GM19035 (cell line): Measurements from ENCODE around the gene GSK3B.

Experiments
- ATAC-seq: cut with Tn5 transposase; IDR thresholded peaks from one replicate; pipeline ENCODE4 v1.9.1; 2021; ENCODE audit not compliant: unreplicated experiment

GSK3B gene

DNA sequence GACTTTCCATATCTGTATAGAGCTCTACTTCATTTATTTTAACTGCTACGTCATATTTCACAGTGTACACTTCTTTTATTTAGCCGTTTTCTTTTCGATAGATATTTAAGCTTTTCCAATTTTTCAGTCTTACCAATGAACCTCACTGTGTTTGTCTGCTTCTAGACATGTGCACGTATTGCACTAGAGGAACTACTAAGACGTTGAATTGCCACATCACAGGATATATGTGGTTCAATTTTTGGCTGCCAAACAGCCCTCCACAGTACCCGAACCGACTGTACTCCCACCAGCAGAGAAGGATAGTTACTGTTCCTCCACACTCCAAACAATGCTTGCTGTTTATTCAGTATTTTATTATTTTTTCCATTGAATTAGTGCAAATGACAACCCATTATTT lies 310.4 kb downstream of the GSK3B start:
- no peak for ATAC-seq

DNA sequence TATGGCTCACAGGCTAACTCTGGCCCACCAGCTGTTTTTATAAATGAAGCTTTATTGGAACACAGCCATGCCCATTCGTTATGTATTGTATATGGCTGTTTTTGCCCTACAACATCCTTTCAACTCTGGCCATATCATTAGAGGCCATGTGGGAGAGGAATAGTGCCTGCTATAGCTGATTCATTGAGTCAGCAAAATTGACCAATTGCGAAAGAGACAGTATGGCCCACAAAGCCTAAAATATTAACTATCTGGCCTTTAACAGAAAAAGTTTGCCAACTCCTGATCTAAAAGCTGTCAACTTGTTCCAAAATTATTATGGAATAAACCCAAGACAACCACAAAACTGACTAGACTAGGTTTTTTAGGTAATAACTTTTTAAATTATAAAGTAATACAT lies 311.0 kb downstream of the GSK3B start:
- no peak for ATAC-seq

DNA sequence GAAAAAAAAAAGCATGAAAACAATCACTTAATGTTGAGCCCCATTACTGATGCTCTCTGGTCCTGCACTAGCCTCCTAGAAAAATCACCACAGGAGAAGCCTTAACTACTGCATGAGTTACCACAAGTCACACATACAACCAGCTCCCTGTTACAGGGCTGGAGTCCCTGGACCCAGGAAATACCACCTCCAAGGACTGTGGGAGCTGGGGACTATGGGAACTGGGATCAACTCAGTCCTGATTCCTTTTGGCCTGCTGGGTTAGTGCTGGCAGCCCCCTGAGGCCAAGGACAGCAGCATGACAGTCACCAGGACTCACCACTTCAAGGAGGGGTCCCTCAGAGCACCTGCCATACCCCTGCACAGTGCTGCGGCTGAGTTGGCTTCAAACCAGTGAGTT lies 311.8 kb downstream of the GSK3B start:
- no peak for ATAC-seq

DNA sequence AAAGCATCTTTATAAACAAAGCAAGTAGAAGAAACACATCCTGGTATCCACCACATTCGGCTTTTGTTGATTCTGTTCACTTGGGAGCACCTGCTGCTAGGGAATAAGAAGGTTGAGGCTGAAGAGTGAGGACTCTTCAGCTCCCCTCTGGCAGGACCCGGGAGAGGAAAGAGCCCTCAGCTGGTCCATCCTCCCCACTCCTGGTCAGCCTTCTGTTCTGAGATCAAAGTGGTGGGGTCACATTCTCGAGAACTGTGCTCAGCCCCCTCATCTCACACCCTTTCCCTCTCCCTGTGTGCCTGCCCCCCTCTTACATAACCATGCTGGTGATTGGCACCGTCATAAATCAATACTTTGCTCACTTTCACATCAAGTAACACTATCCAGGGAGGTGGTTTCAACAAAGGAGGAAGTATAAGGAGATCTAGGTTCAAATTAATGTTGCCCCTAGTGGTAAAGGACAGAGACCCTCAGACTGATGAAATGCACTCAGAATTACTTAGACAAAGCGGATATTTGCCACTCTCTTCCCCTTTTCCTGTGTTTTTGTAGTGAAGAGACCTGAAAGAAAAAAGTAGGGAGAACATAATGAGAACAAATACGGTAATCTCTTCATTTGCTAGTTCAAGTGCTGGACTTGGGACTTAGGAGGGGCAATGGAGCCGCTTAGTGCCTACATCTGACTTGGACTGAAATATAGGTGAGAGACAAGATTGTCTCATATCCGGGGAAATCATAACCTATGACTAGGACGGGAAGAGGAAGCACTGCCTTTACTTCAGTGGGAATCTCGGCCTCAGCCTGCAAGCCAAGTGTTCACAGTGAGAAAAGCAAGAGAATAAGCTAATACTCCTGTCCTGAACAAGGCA lies 312.7 kb downstream of the GSK3B start, which contains the start of gene NR1I2:
Gene NR1I2, plus strand, starts transcription at position 772 of the 869 bp plus-strand sequence.
- no peak for ATAC-seq

DNA sequence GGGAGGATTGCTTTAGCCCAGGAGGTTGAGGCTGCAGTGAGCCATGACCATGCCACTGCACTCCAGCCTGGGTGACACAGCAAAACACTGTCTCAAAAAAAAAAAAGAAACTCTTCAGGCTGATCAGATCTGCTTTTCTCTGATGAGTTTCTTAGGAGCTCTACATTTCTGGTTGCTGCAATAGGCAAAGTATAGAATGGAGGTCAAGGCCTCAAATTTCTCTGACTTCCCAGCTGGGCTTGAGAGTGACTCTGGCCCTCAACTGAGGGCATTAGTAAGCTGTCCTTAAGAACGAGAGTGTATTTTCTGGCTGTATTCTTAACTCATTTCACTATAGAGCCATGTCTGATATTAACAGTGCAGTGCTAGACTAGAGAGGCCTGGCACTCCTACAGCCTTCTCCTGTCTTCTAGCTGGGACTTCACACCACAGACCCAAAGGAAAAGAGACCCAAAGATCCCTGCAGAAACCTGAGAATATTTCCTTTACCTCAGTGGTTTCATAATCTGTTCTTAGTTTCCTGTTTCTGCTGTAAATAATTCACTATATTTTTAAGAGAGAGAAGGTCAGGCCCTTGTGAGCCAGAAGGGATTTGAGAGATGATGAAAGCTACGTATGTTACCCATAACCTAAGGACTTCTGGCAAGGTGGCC lies 314.4 kb downstream of the GSK3B start:
- no peak for ATAC-seq

DNA sequence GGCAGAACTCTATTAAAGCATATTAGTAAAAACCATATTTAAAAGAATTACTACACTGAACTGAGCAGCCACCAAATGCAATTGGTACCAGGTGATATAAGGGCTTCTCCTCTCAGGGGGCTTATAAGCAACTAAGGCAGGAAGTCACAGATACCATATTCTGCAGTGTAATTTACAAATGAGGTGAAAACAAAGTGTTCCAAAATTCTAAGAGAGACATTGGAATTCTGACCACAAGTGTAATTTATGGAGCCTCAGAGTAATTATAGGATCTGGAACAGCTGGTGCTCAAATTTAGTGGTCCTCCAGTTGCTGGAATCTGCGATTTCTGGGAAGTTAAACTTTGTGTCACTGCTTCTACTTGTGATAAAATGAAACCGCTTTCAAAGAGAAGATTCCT lies 315.4 kb downstream of the GSK3B start:
- ATAC-seq, result no peak

DNA sequence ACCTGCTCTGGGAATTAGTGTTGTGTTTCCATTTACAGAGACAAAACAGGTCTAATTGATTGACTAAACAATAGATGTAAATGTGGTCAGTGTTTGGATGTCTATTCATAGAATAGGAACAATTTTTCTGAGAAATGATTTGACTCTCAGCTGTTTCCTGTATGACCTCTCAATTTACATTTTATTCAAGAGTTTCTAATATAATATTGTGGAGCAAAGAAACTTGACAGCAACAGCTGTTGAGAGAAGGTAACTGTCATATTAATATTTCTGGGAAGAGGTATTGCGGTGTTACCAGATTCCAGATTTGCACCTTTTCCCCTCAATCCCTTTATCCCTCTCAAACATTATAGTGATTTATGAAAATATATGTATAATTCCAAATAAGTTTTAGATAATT lies 316.1 kb downstream of the GSK3B start:
- no peak for ATAC-seq

DNA sequence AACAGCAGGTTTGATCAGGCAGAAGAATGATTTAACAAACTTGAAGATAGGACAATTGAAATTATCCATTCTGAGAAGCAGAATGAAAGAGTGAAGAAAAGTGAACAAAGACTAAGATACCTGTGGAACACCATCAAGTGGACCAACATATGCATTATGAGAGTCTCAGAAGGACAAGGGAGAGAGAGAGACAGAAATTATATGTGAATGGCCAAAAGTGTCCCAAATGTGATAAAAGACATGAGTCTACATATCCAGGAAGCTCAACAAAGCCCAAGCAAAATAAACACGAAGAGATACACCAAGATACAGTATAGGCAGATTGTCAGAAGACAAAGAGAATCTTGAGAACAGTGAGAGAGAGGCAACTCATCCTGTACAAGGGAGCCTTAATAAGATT lies 317.9 kb downstream of the GSK3B start:
- no peak for ATAC-seq

DNA sequence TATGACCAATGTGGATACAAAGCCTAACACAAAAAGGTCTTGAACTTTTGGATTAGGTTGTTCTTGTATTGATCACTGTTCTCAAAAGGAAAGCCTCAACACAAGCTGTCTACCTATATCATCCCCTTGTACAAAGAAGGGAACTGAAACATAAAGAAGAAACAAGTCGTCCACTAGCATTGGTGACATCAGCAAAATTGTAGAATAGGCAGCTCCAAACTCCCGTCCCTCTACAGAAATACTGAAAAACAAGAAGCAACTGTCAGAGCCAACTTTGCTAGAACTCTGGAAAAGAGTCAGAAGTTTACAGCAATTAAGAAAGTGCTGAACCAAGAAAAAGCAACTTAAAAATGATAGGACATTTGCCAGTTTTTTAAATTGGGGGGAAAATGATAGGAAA lies 319.8 kb downstream of the GSK3B start:
- ATAC-seq, result peak; percentile 73
